ENCODE measurements around the gene ARMC5.

DNA sequence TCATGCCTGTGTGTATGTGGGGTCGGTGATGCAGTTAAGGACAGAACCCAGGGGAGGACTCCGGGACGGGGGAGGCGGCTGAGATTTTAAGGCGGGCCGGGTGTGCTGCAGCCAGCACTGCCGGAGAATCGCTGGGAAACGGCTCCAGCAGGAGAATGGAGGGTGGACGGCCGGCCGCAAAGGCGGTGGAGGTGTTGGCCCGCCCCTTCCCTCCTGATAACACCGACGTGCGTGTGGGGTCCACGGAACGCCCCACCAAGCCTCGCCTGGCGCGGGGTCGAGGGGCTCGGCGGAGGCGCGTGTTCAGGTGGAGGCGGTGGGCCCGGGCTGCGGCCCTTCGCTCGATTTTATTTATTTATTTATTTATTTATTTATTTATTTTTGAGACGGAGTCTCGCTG, 17.3 kb upstream of the ARMC5 start:
- no peak for TF ChIP-seq POLR2A (IDR thresholded peaks at IDR 0.05; ENCODE audit: low read depth, low read length)
- no peak for TF ChIP-seq POLR2AphosphoS5 (IDR thresholded peaks at IDR 0.05; ENCODE audit: low read depth, low read length)
- no peak for TF ChIP-seq TAF1 (IDR thresholded peaks at IDR 0.05; ENCODE audit: borderline replicate concordance, low read depth, low read length)
